ENCODE results near the gene ACY1.

ACY1 gene

GRCh38 chr3:51962854-51963530 is 20.3 kb upstream of the ACY1 start:
- FAIRE-seq: no peak
- no peak for DNase-seq (ENCODE audit: insufficient read length, low spot score)

- FAIRE-seq (no peak), DNase-seq (ENCODE audit: insufficient read length, low spot score) (no peak)
Observed at GRCh38 chr3:51963951-51964451, 19.3 kb upstream of the ACY1 start.

- DNase-seq (ENCODE audit: insufficient read length, low spot score) (no peak), FAIRE-seq (no peak)
Observed at GRCh38 chr3:51964521-51964920, 18.8 kb upstream of the ACY1 start.

- no peak for FAIRE-seq
Observed at GRCh38 chr3:51966016-51966415, 17.3 kb upstream of the ACY1 start.

DNA sequence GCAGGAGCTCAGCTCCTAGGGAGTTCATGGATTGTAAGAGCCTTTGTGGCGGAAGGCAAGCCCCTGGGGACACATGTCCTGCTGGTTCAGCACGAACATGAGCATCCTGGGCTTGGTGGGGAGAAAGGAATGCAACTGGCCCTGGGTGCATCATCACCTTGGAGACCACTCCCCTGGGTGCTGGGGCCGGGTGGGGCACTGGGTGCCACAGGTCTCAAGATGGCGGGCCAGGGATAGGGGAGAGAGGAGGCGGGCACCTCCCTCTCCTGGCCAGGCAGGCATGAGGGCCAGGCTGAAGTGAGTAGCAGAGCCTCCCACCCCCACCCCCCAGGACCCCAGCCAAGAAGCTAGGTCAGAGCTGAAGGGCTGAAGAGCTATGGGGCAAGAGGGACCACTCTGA is 16.8 kb upstream of the ACY1 start:
- no peak for FAIRE-seq
- DNase-seq (ENCODE audit: insufficient read length, low spot score): no peak

More at GRCh38 chr3:51966016-51966415, 17.3 kb upstream of the ACY1 start:
- DNase-seq (ENCODE audit: insufficient read length, low spot score): no peak

- DNase-seq (ENCODE audit: insufficient read length, low spot score) (no peak), FAIRE-seq (no peak)
Observed at GRCh38 chr3:51966922-51967383, 16.4 kb upstream of the ACY1 start.

DNA sequence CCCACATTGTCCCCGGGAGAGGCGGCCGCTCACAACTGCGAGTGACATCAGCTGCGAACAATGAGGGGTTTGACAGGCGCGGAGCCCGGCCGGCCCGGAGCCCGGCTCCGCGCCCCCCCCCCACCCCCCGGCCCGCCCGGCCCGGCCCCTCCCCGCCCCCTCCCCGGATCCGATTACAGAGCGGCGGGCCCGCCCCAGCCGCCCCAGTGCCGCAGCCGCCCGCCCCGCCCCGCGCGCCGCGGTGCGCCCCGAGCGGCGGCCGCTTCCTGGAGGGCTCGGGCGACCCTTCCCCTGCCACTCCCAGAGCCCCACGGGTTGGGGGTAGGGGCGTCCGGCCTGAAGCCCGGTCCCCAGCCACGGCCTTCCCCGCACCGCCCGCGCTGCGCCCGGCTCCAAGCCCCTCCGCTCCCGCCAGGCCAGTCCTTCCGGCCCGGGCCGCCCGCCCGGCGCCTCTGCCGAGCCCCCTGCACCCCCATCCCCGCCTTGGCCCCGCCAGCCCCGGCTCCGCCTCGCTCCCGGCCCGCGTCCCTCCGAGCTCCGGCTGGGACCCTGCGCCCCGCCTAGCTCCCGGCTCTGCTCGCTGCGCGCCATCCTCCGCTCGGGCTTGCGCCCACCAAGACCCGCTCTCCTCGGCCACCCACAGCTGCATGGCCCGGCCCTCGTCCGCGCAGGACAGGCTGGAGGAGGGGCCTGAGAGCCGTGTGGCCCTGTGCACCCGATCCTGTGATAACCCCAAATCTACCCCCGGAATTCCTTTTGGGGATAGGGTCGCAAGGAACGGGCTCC is 15.8 kb upstream of the ACY1 start, which contains the start of gene PCBP4:
PCBP4 (minus strand) TSS at position 71 of the 786 bp plus-strand sequence. CDS start 6,214 bp downstream, outside the sequence.
- FAIRE-seq (no peak), DNase-seq (ENCODE audit: insufficient read length, low spot score) (peak; percentile 53)

DNA sequence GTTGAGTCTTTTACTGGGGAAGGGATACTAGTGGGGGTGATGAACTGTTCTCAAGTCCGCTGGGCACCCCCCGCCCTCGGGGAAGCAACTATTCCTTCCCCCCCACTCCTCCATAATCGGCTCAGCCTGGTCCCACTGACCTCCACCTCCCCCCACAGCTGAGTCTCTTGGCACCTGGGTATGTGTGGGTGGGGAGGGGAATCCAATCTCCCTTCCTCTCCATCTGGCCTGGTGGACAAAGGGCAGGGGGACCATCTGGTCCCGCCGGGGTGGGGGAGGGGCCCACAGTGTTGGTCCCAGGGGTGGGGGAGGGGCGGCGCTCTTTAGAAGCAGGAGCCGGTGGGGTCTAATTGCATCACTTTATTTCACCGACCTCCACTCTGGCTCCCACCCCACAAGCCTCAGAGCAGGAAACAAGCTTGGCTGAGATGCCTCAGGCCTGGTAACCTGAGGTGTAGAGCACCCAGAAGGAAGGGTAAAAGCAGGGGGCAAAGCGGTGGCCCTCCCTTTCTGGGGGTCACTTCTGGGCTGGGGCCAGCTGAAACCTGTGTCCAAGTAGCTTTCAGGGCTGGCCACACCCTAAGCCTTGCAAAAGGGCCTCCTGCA is 15.1 kb upstream of the ACY1 start:
- DNase-seq (ENCODE audit: insufficient read length, low spot score) (no peak), FAIRE-seq (peak; percentile 42)

DNA sequence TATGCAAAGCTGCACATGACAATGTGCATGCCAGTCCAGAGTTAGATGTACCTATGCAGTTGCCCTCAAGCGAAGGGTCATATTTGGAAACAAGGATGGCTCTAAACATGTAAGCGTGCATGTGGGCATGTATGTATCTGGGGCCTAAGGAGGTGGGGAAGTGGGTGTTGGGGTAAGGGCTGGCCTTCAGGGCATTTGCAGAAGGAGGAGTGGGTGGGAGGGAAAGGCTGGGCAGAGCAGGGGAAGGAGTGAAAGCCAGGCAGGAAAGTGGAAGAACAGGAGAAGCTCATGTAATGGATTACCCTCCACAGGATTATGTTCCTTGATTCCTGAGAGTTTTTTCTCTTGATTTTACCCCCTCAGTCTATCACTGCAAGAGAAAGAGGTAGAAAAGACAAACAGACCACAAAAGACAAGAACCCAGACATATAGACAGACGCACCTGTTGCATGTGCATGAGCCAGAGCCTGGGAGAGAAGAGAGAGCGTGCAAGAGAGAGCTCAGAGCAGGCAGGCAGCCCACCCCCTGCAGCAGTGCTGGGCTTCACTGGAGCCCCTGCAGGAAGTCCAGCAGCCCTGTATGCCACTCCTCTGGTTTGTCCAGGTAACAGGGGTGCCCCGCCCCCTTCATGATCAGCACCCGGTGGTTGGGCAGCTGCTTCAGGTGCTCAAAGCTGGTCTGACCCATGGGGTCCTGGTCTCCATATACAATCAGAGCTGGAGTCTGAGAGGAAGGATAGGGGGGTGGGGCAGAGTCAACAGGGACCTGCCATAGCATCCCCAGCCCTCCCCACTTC is 14.3 kb upstream of the ACY1 start:
- FAIRE-seq (no peak), DNase-seq (ENCODE audit: insufficient read length, low spot score) (no peak)

DNA sequence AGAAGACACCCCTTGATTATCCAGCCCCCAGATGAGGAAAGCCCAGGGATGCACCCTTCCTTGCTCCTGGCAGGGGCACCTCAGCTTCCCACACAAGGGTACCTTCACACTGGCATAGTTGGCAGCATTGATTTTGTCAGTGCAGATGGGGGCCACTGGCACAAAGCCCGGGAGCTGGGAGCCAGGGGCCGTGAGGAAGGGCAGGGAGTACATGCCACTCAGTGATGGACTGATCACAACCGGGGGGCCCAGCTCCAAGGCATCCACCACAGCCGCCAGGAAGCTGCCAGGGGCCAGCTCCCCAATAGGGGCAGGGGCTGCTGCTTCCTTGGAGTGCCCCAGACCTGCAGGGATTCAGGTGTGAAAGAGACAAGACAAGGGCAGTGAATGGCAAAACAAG is 13.5 kb upstream of the ACY1 start:
- FAIRE-seq (no peak), DNase-seq (ENCODE audit: insufficient read length, low spot score) (no peak)

GRCh38 chr3:51970606-51971300 is 12.6 kb upstream of the ACY1 start:
- DNase-seq (ENCODE audit: insufficient read length, low spot score) (no peak), FAIRE-seq (no peak)

- DNase-seq (ENCODE audit: insufficient read length, low spot score) (no peak), FAIRE-seq (no peak)
Observed at GRCh38 chr3:51971350-51971749, 12.0 kb upstream of the ACY1 start.

- peak; percentile 21 for FAIRE-seq
Observed at GRCh38 chr3:51974277-51974962, 8.9 kb upstream of the ACY1 start.

GRCh38 chr3:51974963-51975851 is 8.1 kb upstream of the ACY1 start, which contains the start of gene ABHD14A:
Gene ABHD14A (plus strand): TSS chr3:51975064. CDS start chr3:51975136, 72 bp downstream.
- DNase-seq (ENCODE audit: insufficient read length, low spot score) (peak; percentile 84), FAIRE-seq (peak; percentile 86)

More at GRCh38 chr3:51974277-51974962, 8.9 kb upstream of the ACY1 start:
- no peak for DNase-seq (ENCODE audit: insufficient read length, low spot score)

GRCh38 chr3:51975852-51976549 is 7.3 kb upstream of the ACY1 start:
- FAIRE-seq (no peak), DNase-seq (ENCODE audit: insufficient read length, low spot score) (no peak)

DNA sequence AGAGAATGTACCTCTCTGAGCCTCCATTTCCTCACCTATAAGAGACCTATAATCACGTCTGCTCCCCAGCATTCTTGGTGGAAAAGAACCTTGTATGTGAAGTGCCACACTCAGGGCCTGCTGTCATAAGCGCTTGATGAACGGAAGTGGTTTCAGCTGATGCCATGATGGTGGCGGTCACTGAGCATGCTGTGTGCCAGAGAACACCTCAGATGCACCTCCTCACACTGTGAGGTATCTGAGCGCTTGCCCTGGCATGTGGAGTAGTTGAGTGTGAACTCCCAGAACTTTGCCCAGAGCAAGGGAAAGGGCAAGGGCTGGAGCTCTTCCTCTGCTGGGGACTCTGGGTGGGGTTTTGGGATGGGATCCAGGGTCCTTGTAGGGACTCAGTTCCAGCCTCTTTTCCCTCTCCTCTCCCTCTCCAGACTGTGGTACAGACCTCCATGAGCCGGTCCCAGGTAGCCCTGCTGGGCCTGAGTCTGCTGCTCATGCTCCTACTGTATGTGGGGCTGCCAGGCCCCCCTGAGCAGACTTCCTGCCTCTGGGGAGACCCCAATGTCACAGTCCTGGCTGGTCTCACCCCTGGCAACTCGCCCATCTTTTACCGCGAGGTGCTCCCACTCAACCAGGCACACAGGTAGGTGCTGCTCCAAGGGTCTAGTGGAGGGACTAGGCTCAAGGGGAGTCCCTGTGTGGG is 5.7 kb upstream of the ACY1 start:
- DNase-seq (ENCODE audit: insufficient read length, low spot score) (no peak), FAIRE-seq (no peak)

DNA sequence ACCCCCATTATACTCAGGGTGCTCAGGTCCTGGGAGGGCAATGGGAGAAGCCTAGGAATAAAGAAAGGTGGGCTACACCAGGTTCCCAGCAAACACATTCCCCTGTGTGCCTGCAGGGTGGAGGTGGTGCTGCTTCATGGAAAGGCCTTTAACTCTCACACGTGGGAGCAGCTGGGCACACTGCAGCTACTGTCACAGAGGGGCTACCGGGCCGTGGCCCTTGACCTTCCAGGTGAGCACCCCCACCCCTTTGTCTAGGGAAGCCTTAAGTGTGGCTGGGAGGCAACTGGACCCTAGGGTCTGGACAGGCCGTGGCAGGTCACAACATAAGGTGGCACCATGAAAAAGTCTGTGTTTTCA is 5.2 kb upstream of the ACY1 start:
- DNase-seq (ENCODE audit: insufficient read length, low spot score) (no peak), FAIRE-seq (no peak)

Data from GM19239 (cell line).